GM04503 (cell line): Measurements from ENCODE around the gene CACNA2D4.

Experiments
- DNase-seq: peaks from one replicate; pipeline ENCODE4 v3.0.0-alpha.2; 2012; ENCODE audit warnings: low read depth

Gene CACNA2D4

DNA sequence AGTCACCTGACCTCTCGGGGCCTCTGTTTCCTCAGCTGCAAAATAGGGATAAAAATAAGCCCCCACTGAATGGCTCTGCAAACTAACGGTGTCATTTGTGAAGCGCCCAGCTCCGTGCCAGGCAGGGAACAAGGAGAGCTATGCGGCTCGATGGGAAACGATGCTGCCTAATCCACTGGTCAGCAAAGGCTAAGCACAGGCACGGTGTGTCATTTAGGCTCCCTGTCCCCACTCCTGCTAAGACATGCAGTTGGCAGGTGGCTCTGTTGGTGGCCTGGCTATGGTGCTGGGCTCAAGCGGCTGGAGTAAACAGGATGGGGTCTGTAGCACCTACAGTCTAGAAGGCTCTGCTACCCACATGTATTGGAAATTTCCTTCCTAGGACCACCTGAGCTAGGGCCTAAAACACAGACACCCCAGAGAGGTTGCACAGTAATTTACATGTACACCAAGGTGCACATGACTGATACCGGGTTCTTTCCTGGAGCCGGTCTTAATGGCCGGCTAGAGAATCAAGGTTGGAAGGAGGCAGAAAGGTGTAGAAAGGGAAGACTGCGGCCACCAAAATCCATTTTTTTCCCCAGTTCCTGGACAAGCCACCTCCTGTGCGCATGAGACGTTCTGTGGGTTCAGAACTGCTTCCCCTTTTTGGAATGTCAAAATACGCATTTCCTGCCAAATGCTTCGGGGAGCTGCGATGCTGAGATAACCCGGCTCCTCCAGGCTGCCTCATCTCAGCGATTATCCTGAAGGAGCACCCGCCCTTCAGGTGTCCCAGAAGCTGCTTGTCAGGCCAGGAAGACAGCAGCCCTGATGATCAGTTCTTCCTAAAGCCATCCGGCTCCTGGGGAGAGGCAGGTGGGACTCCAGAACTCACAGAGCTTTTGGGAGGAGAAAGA, 1.0 kb downstream of the CACNA2D4 start:
- DNase-seq = no peak

DNA sequence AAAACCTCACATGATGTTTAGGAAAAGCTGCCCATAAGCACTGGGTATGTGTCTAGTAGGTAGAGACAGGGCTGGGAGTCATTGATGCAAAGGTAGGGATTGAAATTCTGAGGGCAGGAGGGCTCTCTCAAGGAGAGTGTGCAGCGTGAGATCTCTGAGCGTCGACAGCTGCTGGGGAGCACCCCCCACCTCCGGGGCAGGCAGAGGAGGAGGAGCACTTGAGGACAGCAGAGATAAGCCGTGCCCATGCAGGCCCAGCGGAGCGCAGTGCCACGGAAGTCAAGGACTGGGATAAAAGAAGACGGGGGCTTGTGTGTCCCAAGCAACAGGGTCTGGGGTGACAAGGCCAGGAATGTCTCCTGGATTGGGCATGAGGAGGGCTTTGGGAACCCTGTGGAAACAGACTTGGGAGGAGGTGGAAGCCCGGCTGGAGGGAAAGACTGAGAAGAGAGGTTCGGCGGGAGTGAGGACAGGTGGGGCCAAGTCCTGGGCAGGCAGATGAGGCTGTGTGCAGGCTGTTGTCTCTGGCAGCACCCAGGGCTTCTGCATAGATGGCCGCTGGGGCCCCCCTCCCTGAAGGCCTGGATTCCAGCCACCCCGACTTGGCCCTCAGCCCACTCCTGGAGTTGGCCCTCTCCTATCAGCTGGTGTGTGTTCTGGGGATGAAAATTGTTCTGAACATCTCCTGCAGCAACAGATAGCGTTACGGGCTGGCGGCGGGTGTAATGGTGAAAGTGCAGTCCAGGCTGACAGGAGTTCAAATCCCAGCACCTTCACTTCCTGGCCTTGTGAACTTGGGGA, 1.9 kb downstream of the CACNA2D4 start:
- DNase-seq = no peak

DNA sequence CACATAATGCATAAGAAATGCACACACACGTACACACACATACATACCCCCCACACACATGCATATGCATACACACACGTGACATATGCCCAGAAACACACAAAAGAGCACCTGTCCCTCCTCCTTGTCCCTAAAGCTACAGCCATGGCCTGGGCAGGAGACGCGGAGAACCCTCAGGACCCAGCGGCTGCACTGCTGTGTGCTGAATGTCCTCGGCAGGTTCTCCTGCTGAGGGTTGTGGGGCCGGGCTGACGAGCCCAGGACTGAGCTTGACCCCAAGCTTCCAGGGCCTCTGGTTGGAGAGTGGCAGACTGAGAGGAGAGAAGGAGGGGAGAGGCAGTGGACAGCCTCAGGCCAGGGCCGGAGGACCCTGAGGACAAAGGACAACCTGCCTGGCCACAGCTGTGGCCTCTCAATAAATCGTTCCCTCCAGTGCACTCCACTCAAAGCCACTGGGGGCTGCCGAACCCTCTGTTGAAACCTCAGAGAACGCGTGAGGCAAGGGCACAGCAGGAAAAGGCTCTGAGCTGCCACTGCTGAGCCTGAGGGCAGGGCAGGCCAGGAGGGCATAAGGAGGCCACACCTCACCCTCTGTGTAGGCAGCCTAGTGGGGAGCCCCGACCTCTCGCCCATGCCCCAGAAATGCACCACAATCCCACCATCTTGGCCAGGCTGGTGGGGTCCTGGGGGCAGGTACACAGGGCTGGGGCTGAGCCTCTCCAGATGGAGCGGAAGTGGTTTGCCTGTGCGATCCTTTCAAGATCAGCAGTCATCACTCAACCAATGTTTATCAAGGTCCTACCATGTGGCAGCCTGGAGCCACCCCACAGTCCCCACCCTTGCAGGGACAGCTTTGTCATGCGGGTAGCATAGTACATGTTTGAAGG, 3.1 kb downstream of the CACNA2D4 start:
- no peak for DNase-seq

DNA sequence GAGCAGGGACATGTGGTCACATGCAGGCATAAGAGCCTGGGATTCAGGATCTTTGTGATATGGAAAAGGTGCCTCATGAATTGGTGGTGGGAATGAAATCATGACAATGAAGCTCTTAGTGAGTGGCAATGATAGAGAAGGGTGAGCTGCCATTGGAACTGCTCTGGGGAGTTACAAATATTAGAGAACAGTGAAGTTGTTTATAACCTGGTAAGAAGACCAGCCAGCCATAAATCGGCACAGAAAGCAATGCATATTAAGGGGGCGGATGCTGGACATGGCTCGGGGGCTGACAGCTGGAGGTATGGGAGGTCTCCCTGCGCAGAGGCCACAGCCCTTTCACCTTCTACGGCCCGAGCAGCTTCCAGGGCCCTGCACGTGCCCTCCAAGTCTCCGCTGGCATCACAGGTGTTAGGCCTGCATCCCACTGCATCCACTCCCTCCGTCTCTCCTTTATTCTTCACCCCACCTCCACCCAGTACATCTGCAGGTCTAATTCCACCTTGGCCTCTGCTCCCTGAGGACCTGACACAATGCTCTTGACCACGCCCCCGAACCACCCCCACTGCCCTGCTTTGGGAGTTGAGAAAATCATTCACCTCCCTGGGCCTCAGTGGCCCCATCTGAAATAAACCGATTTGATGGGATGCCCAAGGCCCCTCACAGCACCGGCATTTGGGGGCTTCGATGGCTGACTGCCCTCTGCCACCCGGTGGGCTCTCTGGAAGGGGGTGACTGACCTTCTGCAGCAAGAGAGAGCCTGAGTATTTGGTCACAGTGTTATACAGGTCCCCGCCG, 4.1 kb downstream of the CACNA2D4 start:
- no peak for DNase-seq

DNA sequence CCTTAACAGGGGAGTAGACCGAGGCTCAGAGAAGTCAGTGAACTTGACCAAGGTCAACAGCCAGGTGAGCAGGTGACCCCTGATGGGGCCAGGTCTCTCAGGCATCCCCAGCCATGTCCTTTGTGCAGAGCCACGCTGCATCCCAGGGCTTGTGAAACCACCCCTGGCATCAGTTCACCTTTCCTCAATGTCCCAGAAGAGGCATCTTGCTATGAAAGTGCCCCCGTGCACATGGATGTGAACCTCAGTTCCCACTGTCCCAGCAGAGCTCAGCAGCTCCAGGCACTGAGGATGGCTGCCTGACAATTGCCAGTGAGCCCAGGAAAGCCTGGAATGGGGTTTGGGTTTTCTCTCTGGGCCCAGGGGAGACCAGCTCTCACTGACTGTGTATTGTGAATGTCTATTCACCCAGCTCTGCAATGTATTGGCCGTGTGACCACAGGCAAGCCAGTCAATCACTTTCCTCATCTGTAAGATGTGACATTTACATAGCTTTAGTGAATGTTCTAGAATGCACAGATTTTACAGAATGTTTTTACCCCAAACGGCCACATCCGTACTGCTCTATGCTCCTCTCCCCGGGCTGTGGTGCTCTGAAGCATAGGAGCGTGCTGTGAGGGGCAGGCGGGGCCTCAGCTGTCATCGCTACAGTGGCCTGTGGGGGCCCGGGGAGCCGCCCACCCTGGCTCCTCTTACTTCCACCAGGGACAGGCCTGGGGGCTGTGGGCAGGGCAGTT, 4.9 kb downstream of the CACNA2D4 start:
- DNase-seq = no peak

DNA sequence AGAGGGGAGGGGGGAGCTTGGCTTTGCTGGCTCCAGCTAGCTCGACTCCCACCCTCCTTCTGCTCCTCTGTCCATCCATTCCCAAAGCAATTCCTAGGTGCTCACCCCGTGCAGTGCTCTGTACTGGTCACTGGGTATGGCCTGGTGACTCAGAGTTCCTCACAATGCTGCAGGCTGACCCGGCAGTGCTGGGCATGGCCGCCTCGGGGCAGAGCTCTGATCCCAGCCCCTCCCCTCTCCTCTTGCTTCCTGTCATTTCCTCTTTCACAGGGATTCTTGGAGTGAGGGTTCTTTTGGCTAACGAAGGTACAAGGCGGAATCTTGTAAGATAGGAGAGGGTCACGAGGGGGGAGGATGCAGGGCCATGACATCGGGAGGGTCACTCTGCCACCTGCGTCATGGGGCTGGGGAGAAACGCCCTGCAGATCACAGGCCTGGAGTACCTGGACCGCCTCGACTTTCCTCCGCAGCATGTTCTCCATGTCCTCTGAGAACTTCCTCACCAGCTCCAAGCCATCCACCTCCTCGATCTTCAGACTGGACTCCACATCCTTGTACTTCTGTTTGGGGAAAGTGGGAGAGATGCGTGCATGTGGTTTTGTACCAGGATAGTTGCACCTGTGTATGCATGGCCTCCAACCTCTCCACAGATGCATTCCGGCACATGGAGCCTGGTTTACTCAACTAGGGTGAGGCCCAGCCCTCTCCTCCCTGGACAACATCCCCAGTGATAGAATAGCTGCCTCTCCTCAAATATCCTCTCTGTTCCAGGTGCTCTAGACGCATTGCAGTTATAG, 5.7 kb downstream of the CACNA2D4 start:
- DNase-seq = no peak

DNA sequence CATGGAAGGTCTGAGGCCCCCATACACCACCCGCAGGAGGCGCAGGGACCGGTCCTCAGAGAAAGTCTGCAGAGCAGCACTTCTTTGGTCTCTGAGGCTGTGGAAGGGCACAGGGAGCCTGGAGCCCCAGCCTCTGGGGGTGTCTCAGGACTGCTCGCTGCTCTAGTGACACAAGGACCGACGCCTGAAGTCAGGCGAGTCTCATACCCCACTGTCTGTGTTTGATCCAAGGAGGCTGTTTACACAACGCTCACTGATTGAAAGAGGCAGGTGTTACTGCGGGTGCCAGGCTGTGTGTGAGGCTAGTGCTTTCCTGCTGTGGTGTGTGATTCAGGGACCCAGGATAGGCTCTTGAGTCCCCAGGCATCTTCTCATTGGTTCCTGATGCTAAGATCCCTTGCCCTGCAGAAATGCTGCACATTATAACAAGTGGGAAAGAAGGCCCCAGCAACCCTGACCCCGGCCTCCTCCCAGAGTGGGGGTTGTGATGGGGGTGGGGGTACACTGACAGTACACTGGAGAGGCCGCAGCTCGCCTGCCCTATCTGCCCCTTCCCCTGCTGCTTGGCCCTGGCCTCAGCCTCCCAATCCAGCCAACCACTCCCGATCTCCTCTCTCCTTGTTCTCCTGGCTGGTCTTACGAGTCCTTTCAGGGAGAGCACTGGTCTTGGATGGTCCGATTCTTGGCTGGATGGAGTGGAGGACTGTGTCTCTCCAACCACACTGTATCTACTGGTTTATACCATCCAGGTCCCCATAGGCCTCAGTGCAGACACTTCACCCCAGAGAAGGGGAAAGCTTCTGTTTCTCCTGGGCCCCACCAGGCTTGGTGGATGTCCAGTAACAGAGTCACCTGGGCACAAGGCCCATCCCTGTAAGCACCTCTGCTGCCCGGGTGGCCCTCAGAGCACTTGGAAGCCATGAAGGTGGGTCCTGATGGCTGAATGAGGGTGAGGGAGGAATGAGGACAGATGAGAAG, 6.6 kb downstream of the CACNA2D4 start:
- no peak for DNase-seq

DNA sequence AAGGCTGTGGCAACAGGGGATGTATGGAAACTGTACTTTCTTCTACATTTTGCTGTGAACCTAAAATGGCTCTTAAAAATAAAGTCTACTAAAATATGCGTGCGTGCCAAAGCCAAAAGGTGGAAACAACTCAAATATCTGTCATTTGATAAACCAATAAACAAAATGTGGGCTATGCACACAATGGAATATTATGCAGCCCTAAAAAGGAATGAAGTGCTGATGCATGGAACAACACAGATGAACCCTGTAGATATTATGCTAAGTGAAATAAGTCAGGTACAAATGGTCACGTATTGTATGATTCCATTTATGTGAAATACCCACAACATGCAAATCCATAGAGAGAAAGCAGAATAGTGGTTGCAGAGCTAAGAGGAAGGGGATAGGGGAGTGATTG, 8.0 kb downstream of the CACNA2D4 start:
- no peak for DNase-seq

DNA sequence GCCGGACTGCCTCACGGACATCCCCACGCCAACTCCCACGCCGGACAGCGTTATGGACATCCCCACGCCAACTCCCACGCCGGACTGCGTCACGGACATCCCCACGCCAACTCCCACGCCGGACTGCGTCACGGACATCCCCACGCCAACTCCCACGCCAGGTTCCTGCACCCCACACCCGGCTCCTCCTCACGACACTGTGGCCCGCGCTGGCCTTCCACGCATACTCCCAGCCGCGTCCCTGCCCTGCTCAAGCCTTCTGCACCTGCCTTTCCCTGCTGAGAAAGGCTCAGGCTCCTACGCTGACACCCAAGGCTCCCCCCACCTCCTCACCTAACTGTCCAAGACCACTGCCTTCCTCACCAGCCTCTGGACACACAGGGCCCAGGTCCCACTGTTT, 9.7 kb downstream of the CACNA2D4 start:
- no peak for DNase-seq

DNA sequence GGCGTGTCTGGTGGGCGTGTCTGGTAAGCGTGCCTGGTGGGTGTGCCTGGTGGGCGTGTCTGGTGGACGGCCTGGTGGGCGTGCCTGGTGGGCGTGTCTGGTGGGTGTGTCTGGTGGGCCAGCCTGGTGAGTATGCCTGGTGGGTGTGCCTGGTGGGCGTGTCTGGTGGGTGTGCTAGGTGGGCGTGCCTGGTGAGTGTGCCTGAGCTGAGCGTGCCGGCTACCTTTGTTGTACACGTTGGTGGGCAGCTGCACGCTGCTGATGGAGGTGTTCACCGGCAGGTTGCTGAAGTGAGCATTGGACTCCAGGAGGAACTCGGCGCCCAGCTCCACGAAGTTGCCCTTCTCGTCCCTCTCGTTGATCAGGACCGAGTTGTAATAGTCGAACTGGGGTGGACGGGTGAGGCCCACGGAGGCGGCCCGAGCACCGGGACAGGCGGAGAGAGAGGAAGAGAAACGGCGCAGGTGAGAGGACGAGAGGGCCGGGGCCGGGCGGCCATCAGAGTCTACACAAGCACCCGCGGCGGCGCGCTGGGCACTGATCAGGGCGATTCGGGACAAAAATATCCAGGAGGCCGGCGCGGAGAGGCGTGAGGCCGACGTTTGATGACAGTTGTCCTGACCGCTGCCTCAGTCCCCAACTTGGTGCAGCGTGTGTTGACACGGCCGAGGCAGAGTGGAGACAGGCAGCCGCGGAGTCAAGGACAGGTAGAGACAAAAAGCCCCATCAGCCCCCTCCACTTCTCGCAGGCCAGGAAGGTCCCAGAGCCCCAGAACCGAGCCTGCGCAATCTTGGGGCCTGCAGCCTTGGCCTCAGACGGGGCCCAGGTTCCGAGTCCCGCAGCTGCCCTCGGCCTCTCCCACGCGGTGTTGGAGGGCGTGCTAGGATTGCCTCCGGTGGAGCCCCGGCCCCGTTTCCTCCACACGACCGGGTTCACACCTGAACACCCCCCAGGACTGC, 10.5 kb downstream of the CACNA2D4 start:
- DNase-seq = no peak

DNA sequence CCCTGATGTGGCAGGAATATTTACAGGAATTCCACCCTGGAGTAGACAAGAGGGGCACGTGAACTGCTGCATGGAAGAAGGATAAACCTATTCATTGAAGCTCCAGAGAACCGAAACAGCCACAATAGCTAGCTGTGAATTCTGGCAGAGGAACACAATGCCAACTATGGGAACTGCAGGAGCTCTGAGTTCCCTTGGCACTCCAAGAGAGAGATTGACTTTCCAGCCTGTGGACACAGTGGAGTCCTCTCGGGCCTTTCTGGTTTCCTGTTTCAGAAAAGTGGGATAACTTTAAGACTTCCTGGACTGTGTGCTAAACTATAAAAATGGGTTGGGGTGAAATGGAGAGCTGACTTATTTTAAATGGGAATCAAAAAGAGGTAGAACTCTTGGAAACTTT, 11.9 kb downstream of the CACNA2D4 start:
- no peak for DNase-seq

DNA sequence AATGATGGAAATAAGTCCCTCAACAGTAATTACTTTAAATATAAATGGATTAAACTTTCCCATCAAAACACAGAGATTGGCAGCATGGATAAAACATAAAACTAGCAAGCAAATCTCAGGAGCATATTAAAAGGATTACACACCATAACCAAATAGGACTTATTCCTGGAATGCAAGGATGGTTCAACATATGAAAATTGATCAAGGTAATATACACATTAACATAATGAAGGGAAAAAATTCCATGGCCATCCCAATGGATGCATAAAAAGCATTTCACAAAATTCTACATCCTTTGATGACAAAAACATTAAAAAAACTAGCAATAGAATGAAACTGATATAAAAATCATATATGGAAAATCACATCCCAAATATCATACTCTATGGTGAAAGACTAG, 13.6 kb downstream of the CACNA2D4 start:
- no peak for DNase-seq

DNA sequence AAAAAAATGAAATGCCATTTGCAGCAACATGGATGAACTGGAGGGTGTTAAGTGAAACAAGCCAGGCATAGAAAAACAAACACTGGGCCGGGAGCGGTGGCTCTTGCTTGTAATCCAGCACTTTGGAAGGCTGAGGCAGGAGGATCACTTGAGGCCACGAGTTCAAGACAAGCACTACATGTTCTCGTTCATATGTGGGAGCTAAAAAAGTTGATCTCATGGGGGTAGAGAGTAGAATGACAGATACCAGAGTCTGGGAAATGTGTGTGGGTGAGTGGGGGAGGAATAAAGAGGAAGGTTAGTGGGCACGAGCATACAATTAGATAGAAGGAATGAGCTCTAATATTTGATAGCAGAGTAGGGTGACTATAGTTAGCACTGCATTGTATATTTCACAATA, 21.5 kb downstream of the CACNA2D4 start:
- DNase-seq = no peak

DNA sequence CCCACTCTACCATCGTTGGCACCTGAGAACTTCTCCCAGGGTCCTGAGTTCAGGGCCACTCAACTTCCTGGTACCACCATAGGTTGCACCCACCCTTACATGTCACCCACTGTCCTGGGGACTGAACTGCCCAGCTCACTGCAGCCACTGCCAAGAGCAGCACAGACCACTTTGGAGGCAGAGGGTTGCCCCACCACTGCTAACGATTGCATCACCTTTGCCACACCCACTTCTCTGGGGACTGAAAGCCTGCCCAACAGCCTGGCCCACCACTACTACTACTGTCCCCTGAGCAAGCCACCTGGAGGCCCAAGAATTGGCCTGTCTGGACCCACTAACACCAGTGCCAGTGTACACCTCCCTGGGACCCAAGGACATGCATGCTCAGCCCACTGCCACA, 27.6 kb downstream of the CACNA2D4 start:
- DNase-seq = no peak

DNA sequence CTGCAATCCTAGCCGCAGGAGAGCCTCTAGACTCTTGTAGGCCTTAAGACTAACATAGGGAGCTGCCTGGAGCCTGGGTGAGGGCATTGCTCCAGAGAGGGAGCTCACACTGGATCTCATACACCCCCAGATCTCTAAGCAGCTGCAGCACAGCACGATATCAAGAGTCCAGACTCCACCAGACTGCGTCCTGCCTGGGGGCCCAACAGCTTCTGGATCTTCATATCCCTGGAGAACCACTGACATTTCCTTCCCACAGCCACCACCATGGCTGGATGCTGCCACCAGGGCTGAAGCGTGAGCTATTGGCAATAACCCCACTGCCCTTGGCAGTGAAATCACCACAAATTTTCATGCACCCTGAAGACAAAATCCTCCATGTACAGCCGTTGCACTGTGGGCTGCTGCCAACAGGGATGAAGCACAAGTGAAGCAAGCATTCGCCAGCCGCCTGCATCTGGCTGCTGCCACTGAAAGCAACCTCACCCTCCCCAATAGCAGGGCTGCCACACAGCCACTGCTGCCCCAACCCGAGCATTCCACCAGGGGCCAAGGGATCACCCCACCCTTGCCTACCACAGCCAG, 28.2 kb downstream of the CACNA2D4 start:
- no peak for DNase-seq

DNA sequence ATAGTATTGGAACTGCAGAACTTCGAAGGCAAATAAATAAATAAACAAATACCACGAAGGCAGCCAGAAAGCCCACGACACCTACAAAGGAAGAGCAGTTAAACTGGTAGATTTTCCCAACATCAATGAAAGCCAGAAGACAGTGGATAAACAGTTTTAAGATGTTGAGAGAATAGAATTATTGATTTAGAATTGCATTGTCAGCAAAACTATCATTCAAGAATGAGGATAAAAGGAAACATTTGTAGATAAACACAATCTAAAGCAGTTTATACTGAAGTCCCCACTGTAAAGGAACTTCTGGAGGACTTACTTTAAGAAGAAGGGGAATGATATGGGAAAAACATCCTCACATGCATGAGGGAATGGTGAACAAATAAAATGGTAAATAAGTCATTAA, 29.5 kb downstream of the CACNA2D4 start:
- no peak for DNase-seq

DNA sequence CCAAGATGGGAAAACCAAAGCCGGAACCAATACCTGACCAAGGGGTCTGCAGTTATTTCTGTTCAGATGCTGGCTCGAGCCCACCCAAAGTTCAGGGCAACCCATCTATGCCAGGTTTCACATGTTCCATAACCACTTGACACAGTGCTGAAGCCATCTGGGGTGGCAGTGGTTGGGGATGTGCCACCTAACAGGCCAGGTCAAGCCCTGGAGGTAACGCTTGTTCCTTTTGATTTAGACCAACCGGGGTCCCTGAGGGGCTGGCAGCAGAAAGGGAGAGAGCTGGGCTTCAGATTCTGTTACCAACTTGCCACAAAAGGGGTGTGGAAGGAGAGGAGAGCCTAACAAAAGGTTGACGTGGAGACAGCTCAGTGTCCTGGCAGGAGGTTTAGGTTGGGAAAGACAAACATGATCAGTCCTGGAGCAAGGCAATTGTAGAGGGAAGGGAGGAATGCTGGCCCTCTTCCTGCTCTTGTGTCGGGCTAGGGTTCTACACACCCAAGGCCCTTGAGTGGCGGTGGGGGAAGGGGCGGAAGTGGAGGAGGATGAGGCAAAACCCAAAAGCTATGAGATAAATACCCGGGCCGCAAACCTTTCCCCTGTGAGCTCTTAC, 31.9 kb downstream of the CACNA2D4 start:
- no peak for DNase-seq
